Measurements from ENCODE around the gene MAS1L.

The MAS1L gene, protein sequence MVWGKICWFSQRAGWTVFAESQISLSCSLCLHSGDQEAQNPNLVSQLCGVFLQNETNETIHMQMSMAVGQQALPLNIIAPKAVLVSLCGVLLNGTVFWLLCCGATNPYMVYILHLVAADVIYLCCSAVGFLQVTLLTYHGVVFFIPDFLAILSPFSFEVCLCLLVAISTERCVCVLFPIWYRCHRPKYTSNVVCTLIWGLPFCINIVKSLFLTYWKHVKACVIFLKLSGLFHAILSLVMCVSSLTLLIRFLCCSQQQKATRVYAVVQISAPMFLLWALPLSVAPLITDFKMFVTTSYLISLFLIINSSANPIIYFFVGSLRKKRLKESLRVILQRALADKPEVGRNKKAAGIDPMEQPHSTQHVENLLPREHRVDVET

GRCh38 chr6:29487660-29488059 lies at the start of gene MAS1L:
Gene MAS1L, minus strand, starts transcription at chr6:29487956. Its CDS starts 54 bp downstream, at chr6:29487902.
- no peak for DNase-seq (ENCODE audit: low read depth)

DNA sequence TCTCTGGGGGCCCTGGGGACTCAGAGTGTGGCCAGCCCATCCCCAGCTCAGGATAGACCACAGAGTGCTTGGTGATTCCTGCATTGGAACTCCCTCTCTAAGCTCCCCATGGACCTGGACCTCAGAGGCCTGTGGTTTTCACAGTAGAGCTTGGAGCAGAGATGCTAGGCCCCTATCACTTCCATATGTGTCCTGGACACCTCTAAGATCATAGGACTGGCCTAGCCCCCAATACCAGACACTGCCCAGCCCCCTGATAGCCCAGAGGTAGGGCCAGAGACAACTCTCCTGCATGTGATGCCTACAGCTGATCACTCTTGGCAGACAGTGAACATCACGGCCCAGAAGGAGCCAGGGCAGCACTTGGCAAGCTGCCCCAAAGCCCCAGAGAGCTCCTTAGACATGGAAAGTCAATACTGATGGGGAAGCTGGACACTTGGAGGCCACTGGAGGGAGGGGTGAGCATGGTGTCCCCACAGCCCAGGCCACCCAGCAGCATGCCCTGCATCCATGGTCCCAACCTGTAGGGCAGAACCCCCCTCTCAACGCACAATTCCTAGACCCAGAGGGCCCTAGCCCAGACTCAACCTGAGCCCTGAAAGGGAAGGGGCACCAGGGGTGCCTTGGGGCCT lies 44.7 kb upstream of the MAS1L start:
- no peak for DNase-seq (ENCODE audit: low read depth)

GRCh38 chr6:29531668-29532067 lies 43.9 kb upstream of the MAS1L start:
- DNase-seq (ENCODE audit: low read depth) = no peak

DNA sequence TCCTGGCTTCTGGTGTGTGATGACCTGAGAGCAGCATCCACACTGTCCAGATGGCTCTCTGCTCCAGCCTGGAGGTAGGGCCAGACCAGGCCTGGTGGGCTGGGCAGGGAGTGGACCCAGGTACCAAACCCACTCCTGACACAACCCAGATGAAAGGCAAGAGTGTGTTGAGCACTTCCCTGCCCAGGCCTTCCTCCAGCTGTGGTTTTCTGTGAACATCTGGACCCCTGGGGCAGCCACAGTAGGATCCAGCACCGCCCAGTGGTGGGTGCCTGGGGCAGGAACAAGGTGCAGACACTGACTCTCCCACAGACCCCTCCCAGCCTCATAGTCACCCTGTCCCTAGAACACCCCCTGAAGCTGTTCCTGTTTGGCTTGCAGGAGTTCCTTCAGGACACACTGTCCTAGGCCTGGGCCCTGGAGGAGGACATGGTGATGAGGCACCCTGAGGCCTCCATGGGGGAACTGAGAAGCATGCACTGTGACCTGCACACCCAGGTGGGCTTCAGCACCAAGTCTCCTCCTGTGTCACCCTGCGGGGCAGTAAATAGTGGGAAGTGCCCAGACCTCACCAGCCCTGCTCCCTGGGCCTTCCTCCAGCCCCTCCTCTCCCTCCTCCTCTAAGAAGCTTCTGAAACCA lies 43.0 kb upstream of the MAS1L start:
- DNase-seq (ENCODE audit: low read depth) = no peak

DNA sequence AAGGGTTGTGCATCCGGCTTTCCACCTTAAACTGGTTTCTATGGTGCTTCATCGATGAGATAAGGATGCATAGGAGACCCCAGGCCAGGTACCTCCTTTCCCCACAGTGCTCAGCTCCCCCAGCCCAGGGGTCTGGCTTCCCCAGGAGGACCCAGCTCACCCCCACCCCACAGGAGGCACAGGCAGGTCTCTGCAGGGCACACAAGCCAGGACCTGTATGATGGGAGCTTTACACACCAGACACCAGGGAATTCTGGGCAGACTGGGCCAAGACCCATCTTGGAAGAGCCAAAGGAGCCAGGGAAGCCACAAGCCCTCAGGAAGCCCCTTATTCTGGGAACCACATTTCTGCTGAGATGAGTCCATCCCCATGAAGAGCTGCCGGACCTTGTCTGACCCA lies 42.2 kb upstream of the MAS1L start:
- no peak for DNase-seq (ENCODE audit: low read depth)

DNA sequence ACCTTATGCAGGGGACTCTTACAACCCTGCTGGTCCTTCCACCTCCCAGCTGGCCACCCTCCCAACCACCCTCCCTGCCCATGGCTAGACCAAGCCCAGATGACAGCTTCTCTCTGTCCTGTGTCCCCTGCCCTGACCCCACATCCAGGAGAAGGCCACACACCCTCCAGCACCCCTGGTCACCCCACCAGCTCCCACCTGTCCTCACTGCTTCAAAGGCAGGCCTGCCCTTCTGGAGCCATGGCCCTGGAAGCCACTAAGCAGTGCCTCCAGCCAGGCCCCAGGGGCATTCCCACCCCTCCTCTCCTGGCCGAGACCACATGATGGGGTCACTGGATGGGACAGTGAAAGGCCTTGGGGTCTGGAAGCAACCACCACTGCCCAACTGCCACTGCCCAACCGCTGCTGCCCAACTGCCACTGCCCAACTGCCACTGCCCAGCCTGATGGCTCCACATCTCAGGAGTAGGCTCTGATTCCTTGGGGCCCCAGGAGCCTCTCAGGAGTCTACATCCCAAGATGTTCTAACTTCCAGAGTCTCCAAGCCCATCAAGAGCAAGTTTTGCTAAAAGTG lies 41.3 kb upstream of the MAS1L start:
- DNase-seq (ENCODE audit: low read depth) = no peak

DNA sequence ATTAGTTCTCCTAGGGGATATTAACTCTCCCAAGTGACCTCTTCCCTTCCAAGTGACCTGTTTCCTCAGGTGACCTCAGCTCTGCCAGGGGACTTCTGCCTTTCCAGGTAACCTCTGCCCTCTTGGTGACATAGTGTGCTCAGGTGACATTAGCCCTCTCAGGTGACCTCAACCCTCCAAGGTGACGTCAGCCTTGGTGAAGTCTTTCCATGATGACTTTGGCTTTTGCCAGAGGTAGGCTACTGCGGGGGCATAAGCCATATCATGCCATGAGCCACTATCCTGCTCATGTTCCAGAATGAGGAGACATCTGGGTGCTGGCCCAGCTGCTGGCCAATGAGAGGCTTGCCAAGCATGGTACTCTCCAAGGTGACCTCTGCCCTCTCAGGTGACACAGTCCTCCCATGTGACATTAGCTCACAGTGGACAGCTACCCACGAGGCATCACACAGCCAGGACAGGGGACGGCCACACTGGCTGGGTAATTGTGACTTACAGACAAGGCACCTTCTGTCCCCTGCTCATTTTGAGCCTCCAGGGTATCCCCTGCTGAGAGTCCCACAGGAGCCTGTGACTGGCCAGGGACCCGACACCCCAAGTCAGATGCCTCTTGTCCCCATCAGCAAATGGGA lies 40.7 kb upstream of the MAS1L start:
- DNase-seq (ENCODE audit: low read depth) = no peak

- DNase-seq (ENCODE audit: low read depth) = no peak
Observed at GRCh38 chr6:29527564-29527963, 39.8 kb upstream of the MAS1L start.

DNA sequence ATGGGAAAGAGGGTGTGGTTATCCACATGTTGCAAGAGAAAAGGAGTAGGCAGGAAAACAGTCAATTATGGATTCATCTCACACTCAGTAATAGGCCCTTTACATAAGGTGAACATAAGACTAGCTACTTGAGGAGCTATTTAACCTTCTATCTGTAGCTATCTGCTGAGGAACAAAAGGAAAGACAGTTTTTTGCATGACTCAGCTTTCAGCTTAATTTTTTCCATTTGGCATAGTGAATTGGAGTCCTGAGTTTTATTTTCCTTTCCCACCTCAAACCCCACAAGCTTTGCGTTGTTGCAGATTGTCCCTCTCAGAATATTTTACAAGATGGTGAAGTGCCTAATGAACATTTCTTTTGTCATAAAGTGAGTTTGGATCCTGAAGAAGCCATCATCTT lies 39.4 kb upstream of the MAS1L start:
- no peak for DNase-seq (ENCODE audit: low read depth)

- no peak for DNase-seq (ENCODE audit: low read depth)
Observed at GRCh38 chr6:29525311-29525639, 37.5 kb upstream of the MAS1L start.

GRCh38 chr6:29524444-29525310 lies 36.9 kb upstream of the MAS1L start:
- no peak for DNase-seq (ENCODE audit: low read depth)

GRCh38 chr6:29524044-29524443 lies 36.3 kb upstream of the MAS1L start:
- DNase-seq (ENCODE audit: low read depth) = no peak

DNA sequence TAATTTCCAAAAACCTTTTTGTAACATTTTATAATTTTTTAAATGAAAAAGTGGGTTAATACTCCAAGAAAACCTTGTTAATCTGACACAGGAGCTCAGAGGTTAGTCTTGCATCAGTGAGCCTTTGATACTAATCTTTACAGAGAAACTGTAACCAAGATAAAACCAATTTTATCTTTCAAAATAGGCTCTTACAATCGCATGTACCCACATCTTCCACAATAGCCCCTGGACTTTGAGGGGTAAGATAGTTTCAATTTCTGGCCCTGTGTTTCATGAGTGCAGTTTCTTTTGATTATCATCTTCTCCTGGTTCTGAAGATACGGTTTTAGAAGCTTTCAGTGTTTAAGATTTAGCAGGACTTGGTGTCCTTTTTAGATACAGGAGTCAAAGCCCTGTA lies 34.5 kb upstream of the MAS1L start:
- no peak for DNase-seq (ENCODE audit: low read depth)

- DNase-seq (ENCODE audit: low read depth) = no peak
Observed at GRCh38 chr6:29521006-29521680, 33.4 kb upstream of the MAS1L start.

- no peak for DNase-seq (ENCODE audit: low read depth)
Observed at GRCh38 chr6:29520232-29520631, 32.5 kb upstream of the MAS1L start.

- DNase-seq (ENCODE audit: low read depth) = no peak
Observed at GRCh38 chr6:29519291-29520010, 31.7 kb upstream of the MAS1L start.

DNA sequence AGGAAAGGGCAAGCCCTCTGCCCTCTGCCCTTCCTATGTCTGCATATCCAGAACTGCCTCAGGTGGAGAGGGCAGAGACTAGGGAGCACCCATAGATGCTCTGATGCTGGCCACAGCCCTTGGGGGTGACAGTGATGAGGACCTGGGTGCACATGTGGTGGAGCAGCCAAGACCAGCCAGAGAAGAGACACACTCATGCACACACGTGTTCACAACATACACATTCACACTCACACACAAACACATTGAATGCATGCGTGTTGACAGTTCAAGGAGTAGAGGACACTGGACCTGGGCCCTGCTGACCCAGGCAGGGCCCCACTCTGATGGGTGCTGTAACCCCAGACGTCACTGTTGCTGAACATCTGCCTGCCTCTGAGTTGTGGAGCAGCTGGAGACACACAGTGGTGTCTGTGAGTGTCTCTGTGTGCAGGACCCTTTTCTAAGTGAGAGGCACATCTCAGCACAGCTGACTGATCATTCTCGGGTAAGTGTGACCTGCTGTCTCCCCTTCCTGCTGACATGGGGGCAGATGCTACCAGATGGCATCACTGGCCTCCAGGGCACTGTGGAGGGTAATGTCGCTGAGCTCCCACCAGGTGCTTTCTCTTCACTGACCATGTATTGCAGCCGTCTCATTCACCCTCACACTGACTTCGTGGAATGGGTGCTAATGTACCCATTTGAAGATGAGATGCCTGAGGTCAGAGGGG lies 30.1 kb upstream of the MAS1L start:
- DNase-seq (ENCODE audit: low read depth) = no peak

GRCh38 chr6:29517245-29517644 lies 29.5 kb upstream of the MAS1L start:
- no peak for DNase-seq (ENCODE audit: low read depth)

DNA sequence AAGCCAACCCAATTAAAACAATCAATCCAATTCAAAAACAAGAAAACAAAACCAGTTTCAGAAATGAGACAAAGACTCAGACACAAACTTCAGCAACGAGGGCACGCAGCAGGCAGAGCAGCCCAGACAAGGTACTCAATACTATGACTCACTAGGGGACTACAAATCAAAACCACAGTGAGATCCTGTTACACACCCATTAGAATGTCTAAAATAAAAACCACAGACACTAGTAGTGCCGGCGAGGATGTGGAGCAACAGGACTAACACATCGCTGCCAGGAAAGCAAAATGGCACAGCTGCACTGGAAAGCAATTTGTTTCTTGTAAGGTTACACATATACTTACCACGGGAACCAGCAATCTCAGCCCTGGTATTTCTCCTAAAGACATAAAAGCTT lies 28.4 kb upstream of the MAS1L start:
- peak; percentile 68 for DNase-seq (ENCODE audit: low read depth)

Data from HS-5 (cell line).